CD1c-positive myeloid dendritic cell (primary cell): ENCODE results near the gene NCR2.
"Not testable (repeated sequence)": the region's sequence is repeated elsewhere in the genome, so short reads cannot be mapped to it uniquely, and the experiment has no call there.

ENCODE experiments used
- DNase-seq: peaks from one replicate; pipeline ENCODE4 v3.0.0-alpha.2; 2016; ENCODE audit errors: extremely low spot score

NCR2 gene, protein sequence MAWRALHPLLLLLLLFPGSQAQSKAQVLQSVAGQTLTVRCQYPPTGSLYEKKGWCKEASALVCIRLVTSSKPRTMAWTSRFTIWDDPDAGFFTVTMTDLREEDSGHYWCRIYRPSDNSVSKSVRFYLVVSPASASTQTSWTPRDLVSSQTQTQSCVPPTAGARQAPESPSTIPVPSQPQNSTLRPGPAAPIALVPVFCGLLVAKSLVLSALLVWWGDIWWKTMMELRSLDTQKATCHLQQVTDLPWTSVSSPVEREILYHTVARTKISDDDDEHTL

DNA sequence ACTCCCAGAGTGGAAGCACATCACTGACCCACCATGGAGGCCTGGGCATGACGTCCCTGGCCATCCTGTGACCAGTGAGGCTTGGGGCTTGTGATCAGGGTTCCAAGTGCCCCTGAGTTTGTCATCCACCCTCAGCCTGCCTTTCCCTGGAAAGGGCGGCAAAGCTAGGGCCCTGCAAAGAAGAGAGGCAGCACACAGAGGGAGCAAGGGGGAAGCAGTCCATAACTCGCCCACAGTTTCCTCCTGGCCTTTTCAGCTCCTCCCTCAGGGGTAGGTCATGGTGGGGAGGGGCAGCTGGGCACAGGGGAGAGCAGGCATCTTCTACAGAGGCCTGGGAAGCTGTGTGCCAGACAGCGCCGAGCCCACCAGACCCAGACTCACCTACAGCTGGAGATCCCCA is at the start of gene NCR2:
TSS of gene NCR2 (plus strand) at position 313 of the 400 bp plus-strand sequence. CDS start 269 bp downstream, outside the sequence.
- peak; percentile 12 for DNase-seq

DNA sequence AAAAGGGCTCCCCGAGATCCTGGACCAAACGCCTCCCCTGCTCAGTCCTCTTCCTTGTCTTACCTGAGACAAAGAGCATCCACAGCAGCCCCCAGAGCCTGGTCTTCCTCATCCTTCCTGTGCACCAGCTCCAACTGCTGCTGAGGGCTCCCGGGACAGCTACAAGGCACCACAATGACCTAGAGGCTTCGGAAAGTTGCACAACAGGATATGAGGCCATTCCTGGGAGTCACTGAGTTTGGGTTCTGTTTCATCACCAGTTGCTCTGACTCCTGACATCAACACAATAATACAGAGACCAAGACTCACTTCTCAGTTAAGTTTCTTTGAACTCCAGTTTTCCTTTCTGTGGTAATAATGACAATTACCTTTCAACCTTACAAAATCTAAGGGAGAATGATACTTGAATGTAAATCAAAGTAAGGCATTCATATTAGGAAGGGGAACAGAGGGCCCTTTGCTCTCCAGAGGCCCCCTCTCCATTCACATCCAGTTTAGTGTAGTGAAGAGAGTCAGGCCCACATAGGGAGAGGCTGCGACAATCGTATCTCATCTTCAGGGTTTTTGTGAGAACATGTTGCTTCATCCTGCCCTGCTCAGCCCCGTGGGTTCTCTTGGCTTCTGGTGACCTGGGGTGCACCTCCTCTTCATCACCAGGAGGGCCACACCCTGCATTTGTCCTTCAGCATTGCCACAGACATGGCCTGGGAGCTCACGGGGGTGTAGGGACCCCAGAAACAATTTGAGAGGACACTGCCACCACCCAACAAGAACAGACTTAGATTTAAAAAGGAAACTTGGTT is 48.7 kb upstream of the NCR2 start, which contains the start of gene TREM1:
TSS of gene TREM1 (minus strand) at position 139 of the 803 bp plus-strand sequence. CDS start at position 112, 27 bp downstream.
- peak; percentile 94 for DNase-seq

DNA sequence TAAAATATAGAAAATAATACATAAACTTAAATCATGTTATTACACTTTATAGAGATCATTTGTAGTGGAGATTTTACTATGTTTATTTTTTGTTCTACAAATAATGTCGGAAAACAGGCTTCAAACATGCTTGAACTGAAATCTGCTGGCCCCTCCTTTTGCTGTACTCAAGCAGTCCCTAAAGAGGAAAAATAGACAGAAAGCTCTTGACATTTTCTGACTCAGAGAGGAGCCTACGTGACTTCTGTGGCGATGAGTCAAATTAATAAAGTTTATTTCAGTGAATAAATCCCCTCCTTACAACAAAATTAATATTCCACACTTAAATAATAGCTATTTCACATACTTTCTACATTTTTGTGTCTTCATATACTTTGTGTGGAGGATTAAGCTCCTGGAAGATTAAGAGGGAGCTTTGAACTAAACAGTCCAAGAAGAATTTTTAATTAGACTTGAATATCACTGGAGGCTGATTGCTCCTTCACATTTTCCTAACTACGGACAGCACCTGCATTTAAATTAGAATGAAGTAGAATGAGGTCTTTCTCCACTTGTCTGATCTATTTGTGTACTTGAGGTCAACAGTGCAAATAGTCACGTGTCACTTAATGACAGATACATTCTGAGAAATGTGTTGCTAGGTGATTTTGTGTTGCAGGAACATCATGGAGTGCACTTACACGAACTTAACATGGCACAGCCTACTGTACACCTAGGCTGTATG is 47.2 kb upstream of the NCR2 start:
- DNase-seq = peak; percentile 67

DNA sequence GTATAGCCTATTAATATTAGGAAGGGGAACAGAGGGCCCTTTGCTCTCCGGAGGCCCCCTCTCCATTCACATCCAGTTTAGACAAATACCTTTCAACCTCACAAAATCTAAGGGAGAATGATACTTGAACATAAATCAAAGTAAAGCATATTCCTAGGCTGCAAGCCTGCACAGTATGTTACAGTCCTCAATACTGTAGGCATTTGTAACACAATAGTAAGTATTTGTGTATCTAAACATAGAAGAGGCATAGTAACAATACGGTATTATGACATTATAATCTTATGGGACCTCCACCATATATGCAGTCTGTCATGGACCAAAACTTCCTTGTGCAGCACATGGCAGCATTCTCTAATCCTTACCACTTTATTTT is 46.7 kb upstream of the NCR2 start:
- DNase-seq = no peak

DNA sequence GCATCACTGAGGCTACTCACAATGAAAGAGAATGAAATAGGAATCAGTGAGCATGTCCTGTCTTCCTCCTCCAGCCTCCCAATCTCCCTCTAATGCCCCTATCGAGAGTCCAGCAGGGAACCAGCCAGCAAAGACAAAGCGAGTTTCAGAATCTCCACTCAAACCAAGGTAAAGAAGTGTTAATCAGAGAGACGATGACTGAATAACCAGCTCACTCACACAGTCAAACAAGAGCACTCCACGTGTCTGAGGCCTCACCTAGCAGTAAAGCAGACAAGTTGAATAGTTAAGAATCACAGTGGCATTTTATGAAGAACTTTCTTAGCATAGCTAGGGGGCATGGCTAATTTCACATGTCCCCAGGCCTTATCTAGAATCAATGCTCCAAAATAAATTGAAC is 45.6 kb upstream of the NCR2 start:
- DNase-seq = no peak

DNA sequence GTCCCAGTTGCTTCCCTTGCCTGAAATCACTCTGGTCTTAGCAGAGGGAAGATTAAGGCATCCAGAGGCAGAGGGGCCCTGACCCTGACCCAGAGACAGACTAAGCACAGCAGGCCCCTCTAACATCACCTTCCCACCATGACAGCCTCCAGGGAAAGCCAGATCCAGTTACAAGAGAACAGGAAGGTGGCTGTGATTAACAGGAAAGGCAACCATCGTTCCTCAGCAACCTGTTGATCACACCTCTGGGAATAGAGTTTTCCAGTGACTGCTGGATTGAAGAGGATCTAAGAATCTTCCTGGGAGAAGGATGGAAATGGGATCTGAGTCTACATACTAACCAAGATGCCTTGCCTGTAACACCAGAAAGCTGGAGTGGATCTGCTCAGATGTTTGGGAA is 43.7 kb upstream of the NCR2 start:
- no peak for DNase-seq

DNA sequence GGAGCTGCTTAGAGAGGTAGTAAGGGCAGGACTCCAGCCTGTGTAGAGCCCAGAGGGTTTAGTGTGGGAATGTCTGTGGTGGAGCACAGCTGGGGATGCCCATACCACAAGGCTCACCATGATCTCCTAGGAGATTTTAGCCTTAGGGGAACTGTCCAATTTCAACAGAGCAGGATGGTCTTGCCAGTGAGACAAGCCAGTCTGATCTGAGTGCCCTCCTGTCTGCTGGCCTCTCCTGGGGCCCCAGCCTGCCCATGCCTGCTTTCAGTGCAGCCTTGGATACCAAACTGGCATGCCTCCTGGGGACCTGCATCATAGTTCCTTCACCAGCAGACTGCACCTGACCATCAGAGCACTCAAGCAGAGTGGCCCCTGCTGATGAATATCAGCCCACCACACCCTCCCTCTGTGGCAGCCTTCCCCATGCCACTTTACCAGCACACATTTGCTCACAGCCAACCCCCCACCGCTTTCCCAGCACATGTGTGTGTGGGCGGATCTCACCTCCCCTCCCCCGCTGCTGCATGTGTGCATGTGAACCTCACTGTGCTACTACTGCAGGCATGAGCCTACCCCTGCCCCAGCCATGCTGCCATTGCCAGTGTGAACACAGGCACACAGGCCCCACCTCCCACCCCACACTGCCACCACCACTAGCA is 41.1 kb upstream of the NCR2 start:
- DNase-seq = no peak

DNA sequence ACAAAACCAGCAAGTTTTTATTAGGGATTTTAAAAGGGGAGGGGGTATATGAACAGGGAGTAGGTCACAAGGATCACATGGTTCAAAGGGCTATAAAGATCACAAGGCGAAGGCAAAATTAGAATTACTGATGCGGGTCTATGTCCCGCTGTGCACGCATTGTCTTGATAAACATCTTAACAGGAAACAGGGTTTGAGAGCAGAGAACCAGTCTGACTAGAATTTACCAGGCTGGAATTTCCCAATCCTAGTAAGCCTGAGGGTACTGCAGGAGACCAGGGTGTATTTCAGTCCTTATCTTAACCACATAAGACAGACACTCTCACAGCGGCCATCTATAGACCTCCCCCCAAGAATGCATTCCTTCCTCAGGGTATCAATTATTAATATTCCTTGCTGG is 38.2 kb upstream of the NCR2 start:
- not testable (repeated sequence) for DNase-seq

DNA sequence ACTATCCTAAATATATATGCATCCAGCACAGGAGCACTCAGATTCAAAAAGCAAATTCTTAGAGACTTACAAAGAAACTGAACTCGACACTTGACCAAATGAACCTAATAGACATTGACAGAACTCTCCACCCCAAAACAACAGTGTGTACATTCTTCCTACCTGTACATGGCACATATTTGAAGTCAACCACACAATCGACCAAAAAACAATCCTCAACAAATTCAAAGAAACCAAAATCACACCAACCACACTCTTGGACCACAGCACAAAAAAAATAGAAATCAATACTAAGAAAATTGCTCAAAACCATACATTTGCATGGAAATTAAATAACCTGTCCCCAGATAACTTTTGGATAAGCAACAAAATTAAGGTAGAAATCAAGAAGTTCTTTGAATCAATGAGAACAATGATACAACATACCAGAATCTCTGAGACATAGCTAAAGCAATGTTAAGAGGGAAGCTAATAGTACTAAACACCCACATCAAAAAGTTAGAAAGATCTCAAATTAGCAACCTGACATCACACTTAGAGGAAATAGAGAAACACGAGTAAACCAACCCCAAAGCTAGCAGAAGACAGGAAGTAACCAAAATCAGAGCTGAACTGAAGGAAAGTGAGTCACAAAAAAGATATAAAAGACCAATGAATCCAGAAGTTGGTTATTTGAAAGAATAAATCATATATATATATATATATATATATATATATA is 36.5 kb upstream of the NCR2 start:
- DNase-seq = peak; percentile 86

DNA sequence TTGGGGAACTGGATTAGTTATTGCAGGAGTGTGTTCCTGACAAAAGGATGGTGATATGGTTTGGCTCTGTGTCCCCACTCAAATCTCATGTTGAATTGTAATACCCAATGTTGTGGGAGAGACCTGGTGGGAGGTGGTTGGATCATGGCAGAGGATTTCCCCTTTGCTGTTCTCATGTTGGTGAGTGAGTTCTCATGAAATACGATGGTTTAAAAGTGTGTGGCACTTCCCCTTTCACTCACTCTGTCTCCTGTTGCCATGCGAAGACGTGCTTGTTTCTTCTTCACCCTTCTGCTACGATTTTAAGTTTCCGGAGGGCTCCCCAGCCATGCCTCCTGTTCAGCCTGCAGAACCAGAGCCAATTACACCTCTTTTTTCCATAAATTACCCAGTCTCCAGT is 32.8 kb upstream of the NCR2 start:
- peak; percentile 86 for DNase-seq

DNA sequence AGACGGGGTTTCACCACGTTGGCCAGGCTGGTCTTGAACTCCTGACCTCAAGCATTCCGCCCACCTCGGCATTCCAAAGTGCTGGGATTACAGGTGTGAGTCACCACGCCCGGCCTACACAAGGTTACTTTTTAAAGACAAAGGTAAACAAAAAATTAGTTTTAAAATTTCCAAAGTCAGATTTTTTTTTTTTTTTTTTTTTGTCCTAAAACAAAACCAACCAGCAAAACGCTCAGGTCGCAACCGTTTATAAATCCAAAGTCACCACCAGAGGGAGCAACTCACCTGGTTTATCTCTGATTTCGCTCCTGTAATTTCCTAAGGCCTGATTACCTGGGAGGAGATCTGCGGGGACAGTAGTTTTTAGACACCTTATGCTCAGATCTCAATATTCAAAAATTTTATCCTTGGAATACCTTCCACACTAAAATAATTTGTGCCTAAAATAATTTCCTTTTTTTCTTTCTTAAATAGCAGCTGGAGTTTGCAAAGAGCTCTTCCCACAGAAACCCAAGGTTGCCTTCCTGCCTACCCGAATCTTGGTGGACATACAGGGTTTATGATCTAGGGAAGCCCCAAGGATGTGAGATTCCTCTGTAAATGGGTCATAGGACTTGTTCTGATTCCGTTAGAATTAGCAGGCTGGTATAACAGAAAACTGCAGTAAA is 29.1 kb upstream of the NCR2 start:
- DNase-seq = peak; percentile 58

DNA sequence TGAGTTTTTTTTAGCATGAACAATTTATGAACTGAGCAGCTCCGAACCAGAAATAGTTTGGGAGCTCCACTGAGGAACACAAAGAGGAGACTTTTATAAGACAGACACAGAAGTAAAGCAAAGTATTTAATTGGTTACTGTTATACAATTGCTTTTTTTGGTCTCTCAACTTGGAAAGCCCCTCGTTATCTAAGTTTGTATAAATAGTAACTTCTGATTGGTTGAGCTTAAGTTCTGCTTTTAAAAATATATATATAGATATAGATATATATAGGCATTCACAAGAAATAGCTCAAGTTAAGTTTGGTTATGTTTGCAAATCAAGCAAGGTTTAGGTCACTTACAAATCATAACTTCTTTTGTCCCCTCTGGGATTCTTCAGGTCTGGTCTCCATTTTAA is 20.2 kb upstream of the NCR2 start:
- no peak for DNase-seq

DNA sequence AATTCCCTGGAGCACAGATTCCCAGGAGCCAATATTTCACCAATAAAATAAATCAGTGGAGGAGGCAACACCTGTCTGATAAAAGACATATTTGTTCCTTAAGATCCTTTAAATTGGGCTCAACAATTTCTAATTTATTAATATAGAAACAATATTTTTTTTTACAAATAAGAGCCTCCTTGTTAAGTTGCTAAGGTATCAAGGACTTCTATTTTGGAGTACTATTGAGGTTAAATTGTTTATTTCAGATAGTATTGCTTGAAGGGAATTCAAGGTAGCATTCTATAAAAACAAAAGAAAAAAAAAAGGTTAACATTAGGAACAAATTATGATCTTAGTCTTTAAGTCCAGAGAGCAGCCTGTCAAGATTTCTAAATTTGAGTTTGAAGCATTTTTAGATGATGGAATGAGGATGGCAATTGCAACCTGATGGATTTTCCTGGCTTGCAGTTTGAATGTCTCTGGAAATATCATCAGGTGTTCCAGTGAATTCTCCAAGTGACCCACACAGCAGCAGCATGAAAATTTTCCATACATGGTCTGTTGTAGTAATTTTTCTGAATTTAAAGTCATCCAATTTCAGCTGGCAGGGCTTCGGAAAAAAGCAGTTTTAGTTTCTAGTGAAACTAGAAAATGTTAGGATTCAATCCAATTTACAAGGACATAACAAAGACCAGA is 19.3 kb upstream of the NCR2 start:
- no peak for DNase-seq

DNA sequence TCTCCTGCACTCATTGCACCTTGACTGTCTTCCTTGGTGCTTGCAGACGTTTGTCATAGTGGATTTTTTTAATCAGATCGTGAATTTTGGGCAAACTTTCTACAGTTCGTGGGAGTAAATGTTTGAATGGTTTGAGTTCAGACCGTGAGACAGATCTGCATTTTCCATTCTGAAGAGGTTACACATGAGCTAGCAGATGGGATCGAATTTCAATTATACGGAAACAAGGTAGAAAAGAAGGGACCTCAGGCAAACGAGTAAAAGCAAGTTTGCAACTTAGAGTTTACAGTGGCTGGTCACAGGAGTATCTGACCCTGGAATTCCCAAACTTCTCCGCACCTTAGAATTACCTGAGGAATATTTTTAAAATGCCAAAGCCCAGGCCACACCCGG is 17.2 kb upstream of the NCR2 start:
- DNase-seq = no peak

DNA sequence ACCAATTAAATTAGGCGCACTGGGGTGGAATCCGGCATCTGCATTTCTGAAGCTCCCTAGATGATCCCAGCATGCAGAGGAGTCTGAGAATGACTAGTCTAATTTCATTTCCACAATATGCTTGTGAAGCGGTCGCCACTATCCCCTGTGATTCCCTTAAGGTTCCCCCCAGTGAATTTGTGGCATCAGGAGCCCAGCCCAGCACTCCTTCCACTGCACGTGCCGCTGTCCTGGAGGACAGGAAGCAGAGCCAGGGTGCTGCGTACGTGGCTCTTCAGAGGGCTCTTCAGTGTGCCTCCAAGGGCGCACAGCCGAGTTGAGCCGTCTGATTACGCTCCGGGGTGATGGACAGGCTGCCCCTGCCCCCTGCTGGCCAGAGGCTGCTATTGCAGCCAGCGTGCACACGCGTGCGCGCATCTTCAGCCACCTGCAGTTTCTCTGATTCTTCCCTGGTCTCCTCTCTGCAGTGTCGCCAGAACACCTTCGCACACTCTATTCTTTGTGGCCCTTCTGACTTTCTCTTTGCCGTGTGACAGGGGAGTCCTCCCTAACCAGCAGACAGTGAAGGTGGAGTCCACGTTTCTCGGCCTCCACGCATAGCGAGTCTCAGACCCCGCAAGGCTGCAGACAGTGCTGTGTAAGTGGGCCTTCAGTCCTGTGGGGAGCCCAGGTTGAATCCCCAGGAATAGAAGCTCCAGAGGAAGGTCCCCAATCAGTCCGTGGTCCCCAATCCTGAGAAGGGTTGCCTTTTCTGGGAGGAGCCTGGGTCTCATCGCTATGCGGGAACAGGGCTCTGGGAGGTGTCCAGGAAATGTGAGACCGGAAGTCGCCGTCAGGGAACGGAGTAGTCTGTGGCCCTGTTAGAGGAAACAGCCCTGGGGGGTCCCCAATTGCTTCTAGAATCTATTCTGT is 16.5 kb upstream of the NCR2 start:
- DNase-seq = peak; percentile 90

DNA sequence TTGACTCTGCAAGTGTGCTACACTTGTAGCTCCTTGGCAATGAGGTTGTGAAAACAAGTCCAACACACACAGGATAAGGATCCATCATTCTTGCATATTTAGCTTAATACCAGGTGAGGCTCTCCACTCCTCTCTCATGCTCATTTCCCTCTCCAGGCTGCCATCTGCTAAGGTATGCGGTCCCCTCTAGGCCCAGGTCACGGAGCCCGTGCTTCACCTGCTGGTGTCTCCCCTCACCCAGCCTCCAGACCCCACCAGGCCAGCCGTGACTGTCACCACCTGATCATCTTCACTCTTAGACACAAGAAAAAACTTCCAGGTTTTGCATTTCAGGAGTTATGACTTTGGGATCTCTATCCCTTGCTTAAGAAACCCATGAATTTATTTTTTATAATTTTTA is 14.2 kb upstream of the NCR2 start:
- no peak for DNase-seq

DNA sequence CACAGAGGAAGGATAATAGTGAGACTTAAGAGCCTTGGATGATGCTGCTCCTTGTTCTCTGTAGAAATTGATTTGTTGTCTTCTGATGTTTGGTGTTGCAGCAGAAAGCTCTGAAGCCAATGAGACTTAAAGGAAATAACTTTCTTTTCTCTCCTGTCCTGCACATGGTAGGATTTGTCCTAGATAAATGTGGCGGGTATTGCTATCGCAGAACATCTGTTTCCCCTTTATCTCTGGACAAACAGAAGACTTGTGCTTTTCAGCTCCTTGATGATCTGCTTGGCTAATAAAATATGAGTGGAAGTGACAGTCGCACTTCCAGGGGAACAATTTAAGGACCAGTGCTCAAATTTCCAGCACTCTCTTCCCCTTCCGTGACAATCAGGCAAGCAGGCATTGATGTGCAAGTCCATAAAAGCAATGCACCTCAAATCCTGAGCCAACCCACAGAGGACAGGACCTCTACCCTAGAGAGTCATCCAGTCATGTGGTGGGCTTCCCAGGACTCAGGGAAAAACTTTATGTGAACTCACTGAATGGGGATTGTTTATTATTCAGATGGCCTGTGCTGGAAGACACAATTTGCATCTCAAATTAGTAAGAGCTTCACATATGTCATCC is 9.9 kb upstream of the NCR2 start:
- no peak for DNase-seq

DNA sequence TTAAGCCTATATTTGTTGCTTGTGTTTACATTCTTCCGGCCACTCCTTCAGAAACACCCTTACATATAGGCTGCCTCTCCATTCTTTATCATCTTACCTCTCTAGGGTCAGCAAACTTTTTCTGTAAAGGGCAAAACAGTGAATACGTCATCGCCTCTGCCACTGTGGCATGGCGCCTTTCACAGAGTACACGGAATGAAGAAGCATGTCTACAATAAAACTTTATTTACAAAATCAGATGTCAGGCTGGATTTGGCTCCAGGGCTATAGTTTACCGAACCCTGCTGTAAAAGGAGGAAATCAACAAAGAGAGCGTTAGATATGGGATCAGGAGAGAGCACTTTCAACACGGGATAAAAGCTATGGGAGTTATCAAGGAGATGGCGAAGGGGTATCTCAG is 9.3 kb upstream of the NCR2 start:
- no peak for DNase-seq

DNA sequence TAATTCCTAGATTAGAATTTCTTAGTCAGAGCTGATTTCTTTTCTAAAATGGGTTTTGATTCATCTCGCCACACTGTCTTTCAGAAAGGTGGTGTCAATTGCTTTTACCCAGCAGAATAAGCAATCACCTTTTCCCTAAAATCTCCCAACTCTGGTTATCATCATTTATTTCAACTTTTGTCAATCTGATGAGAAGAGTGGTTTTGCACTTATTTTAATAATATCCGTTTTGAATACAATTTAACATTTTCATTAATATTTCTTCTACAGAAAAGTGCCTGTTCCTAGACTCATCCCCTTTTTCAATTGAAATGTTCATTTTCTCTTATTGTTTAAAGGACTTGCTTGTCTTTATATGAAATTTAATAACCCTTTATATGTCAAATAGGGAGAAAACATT is 8.2 kb upstream of the NCR2 start:
- no peak for DNase-seq
